D721Med (cell line): ENCODE measurements around the gene SERPINE2.

Experiments used
- DNase-seq: peaks from one replicate; pipeline ENCODE4 v3.0.0; 2011; ENCODE audit warnings: low spot score; ENCODE audit not compliant: insufficient read length
- FAIRE-seq: peaks from 2 replicates; lab custom pipeline; 2011; peaks lifted over from hg19 to GRCh38; lab: Jason Lieb, UNC
- TF ChIP-seq, protein P1 (sequence below): IDR thresholded peaks from 2 replicates; pipeline ENCODE4 v1.5.1; 2012; ENCODE audit warnings: mild to moderate bottlenecking, control low read depth; ENCODE audit not compliant: insufficient read depth; ENCODE audit errors: missing control alignments

SERPINE2 gene

DNA sequence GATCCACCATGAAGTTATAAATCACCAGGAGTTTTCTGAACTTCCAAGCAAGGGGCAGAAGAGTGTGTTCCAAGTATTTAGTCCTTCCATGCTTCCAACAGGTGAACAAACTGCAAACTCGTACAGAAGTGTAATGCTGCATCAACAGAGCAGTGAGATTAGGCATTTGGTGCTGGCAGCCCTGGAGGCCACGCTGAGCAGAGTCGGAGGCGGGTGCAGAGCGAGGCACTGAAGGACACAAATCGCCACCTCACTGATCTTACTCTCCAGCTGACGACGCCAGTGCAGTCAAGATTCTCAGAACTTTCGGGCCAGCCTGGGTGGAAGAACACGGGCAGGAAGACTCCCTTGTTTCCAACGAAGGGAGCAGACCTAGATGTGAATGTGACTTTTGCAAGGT, 39.2 kb downstream of the SERPINE2 start:
- DNase-seq (no peak), FAIRE-seq (no peak)
- TF ChIP-seq, protein P1, sequence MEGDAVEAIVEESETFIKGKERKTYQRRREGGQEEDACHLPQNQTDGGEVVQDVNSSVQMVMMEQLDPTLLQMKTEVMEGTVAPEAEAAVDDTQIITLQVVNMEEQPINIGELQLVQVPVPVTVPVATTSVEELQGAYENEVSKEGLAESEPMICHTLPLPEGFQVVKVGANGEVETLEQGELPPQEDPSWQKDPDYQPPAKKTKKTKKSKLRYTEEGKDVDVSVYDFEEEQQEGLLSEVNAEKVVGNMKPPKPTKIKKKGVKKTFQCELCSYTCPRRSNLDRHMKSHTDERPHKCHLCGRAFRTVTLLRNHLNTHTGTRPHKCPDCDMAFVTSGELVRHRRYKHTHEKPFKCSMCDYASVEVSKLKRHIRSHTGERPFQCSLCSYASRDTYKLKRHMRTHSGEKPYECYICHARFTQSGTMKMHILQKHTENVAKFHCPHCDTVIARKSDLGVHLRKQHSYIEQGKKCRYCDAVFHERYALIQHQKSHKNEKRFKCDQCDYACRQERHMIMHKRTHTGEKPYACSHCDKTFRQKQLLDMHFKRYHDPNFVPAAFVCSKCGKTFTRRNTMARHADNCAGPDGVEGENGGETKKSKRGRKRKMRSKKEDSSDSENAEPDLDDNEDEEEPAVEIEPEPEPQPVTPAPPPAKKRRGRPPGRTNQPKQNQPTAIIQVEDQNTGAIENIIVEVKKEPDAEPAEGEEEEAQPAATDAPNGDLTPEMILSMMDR, result no peak

GRCh38 chr2:223998948-223999347, 40.1 kb downstream of the SERPINE2 start:
- DNase-seq, result no peak
- no peak for FAIRE-seq
- TF ChIP-seq, protein P1, result no peak

DNA sequence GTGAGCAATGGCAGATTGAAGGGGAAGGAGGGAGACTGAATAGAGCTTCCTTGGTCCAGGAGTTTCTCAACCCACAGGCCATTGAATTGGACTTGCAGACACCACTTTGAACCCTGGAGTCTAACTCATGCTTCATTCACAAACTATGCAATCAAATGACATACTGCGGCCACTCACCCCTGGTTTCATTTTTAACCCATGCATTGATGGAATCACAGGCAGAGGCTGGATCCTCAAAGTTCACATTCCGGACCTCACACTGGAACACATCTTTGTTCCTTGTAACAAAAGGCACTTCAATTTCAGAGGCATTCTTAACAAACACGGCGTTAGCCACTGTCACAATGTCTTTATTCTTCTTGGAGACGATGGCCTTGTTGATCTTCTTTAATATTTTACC, 41.1 kb downstream of the SERPINE2 start:
- TF ChIP-seq, protein P1, result no peak
- FAIRE-seq, result no peak

GRCh38 chr2:223996391-223996790, 42.7 kb downstream of the SERPINE2 start:
- no peak for DNase-seq
- no peak for FAIRE-seq
- TF ChIP-seq, protein P1, result no peak

More for the DNA sequence above, 41.1 kb downstream of the SERPINE2 start:
- no peak for DNase-seq

DNA sequence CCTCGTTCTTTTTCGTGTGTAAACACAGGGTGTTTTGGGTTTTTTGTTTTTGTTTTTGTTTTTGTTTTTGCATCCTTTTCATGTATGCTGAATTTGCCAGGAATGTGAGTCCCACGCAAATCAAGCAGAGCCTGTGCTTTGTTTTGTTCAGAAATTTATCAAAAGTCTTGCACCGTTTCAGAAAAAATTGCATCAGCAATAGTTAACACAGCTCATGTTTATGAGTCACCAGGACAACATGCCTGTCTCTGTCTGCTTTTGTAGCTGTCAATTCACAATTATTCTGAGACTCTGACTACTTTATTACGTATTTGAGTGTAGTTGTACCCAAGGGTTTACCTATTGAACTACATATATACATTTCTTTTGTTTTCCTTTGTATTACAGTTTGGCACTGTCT, 43.5 kb downstream of the SERPINE2 start:
- no peak for FAIRE-seq
- no peak for DNase-seq
- TF ChIP-seq, protein P1, result no peak

DNA sequence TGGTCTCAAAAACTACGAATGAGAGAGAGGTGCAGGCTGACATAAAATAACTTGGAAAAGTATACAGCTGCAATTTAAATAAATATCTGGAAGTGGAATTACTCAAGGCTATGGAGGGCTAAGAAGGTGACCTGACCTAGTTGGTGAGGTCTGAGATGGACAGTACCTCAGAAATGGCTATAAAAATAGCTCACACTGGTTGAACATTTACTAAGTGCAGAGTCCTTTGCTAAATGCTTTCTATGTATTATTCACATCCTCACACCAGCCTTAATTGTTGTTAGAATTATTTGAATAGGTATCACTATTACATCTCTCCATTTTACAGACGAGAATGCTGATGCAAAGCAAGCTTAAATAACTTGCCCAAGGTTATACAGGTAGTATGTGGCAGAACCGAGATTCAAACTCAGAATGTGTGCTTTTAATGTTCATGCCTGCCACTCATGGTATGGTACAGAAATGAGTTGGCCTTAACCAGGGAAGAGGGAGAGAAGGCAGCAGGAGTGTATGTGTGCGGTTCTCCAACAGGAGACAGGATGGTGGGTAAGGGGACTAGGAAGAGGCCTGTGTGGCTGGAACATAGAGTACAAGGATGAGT, 44.4 kb downstream of the SERPINE2 start:
- DNase-seq, result no peak
- no peak for FAIRE-seq
- TF ChIP-seq, protein P1, result no peak

GRCh38 chr2:223993634-223994232, 45.4 kb downstream of the SERPINE2 start:
- peak; percentile 92 for FAIRE-seq
- DNase-seq, result no peak
- TF ChIP-seq, protein P1, result peak; percentile 94
